H9 (cell line): ENCODE measurements around the gene DNMT3B. TPM values are rescaled to one million over a fixed set of nuclear protein-coding genes. Genes with fewer than 3 reads are reported as not detected.

Experiments used
- DNase-seq: peaks from one replicate; pipeline ENCODE4 v3.0.0-alpha.2; 2017
- H2AFZ ChIP-seq: one replicate; pipeline ENCODE4 v1.6.1; 2013; ENCODE audit warnings: mild to moderate bottlenecking, low read length, control low read depth, moderate library complexity
- H2AK5ac ChIP-seq: 2 replicates; pipeline ENCODE4 v1.6.1; 2013; ENCODE audit warnings: low read length, control low read depth, mixed read lengths; ENCODE audit not compliant: insufficient read length
- H2BK120ac ChIP-seq: one replicate; pipeline ENCODE4 v1.6.1; 2013; ENCODE audit warnings: low read depth, mild to moderate bottlenecking, low read length, control low read depth, inconsistent platforms; ENCODE audit not compliant: poor library complexity, severe bottlenecking
- H2BK12ac ChIP-seq: 2 replicates; pipeline ENCODE4 v1.6.1; 2013; ENCODE audit warnings: low read length, control low read depth, mixed read lengths, low read depth; ENCODE audit not compliant: insufficient read length
- H2BK15ac ChIP-seq: 2 replicates; pipeline ENCODE4 v1.6.1; 2013; ENCODE audit warnings: low read depth, low read length, control low read depth
- H2BK20ac ChIP-seq: one replicate; pipeline ENCODE4 v1.6.1; 2013; ENCODE audit warnings: low read depth, mild to moderate bottlenecking, low read length, control low read depth, inconsistent platforms; ENCODE audit not compliant: poor library complexity, severe bottlenecking
- H2BK5ac ChIP-seq: 2 replicates; pipeline ENCODE4 v1.6.1; 2013; ENCODE audit warnings: low read length, control low read depth, mixed read lengths; ENCODE audit not compliant: insufficient read length
- H3K14ac ChIP-seq: 2 replicates; pipeline ENCODE4 v1.6.1; 2013; ENCODE audit warnings: low read length, control low read depth; ENCODE audit not compliant: insufficient read depth
- H3K18ac ChIP-seq: 2 replicates; pipeline ENCODE4 v1.6.1; 2013; ENCODE audit warnings: low read depth, mild to moderate bottlenecking, mixed read lengths, low read length, control low read depth; ENCODE audit not compliant: insufficient read length
- H3K23ac ChIP-seq: 2 replicates; pipeline ENCODE4 v1.6.1; 2013; ENCODE audit warnings: low read length, control low read depth, mixed read lengths, low read depth; ENCODE audit not compliant: insufficient read length
- H3K23me2 ChIP-seq: 2 replicates; pipeline ENCODE4 v1.6.1; 2013; ENCODE audit warnings: low read depth, mild to moderate bottlenecking, mixed read lengths, low read length, control low read depth; ENCODE audit not compliant: insufficient read length, poor library complexity, severe bottlenecking
- H3K27ac ChIP-seq: 2 replicates; pipeline ENCODE4 v1.5.1; 2013; ENCODE audit warnings: low read length, control low read depth, mixed read lengths, low read depth; ENCODE audit not compliant: insufficient read length
- H3K27me3 ChIP-seq: 2 replicates; pipeline ENCODE4 v1.6.1; 2013; ENCODE audit warnings: low read length, control low read depth, inconsistent platforms; ENCODE audit not compliant: insufficient read depth
- H3K4ac ChIP-seq: 2 replicates; pipeline ENCODE4 v1.6.1; 2013; ENCODE audit warnings: low read depth, mild to moderate bottlenecking, control low read depth, inconsistent platforms, low read length, moderate library complexity
- H3K4me1 ChIP-seq: 2 replicates; pipeline ENCODE4 v1.6.1; 2013; ENCODE audit warnings: low read length, control low read depth, inconsistent platforms; ENCODE audit not compliant: insufficient read depth
- H3K4me2 ChIP-seq: 2 replicates; pipeline ENCODE4 v1.6.1; 2013; ENCODE audit warnings: low read length, control low read depth, mixed read lengths; ENCODE audit not compliant: insufficient read length, insufficient read depth
- H3K56ac ChIP-seq: 2 replicates; pipeline ENCODE4 v1.6.1; 2013; ENCODE audit warnings: low read depth, mild to moderate bottlenecking, mixed read lengths, low read length, control low read depth; ENCODE audit not compliant: insufficient read length
- H3K79me1 ChIP-seq: 2 replicates; pipeline ENCODE4 v1.6.1; 2013; ENCODE audit warnings: low read depth, mild to moderate bottlenecking, moderate library complexity, low read length, control low read depth, inconsistent platforms; ENCODE audit not compliant: insufficient read depth, poor library complexity, severe bottlenecking
- H3K79me2 ChIP-seq: 2 replicates; pipeline ENCODE4 v1.6.1; 2013; ENCODE audit warnings: low read length, control low read depth, inconsistent platforms; ENCODE audit not compliant: insufficient read depth
- H3K9ac ChIP-seq: 2 replicates; pipeline ENCODE4 v1.6.1; 2013; ENCODE audit warnings: low read length, control low read depth, mixed read lengths; ENCODE audit not compliant: insufficient read length; ENCODE audit errors: extremely low read depth
- H3K9me3 ChIP-seq: one replicate; pipeline ENCODE4 v1.6.1; 2013; ENCODE audit warnings: low read depth, low read length, inconsistent platforms; ENCODE audit not compliant: control insufficient read depth
- H3T11ph ChIP-seq: one replicate; pipeline ENCODE4 v1.6.1; 2013; ENCODE audit warnings: mild to moderate bottlenecking, low read length, control low read depth, inconsistent platforms
- H4K20me1 ChIP-seq: one replicate; pipeline ENCODE4 v1.6.1; 2013; ENCODE audit not compliant: control insufficient read depth, insufficient read length, insufficient read depth
- H4K5ac ChIP-seq: 2 replicates; pipeline ENCODE4 v1.6.1; 2013; ENCODE audit warnings: low read depth, mild to moderate bottlenecking, mixed read lengths, low read length, control low read depth; ENCODE audit not compliant: insufficient read length
- H4K8ac ChIP-seq: replicated peaks from 2 replicates; pipeline ENCODE4 v1.6.1; 2013; ENCODE audit warnings: low read length, control low read depth, mixed read lengths, low read depth; ENCODE audit not compliant: insufficient read length
- H4K91ac ChIP-seq: 2 replicates; pipeline ENCODE4 v1.6.1; 2013; ENCODE audit warnings: low read depth, mild to moderate bottlenecking, moderate library complexity, mixed read lengths, low read length, control low read depth; ENCODE audit not compliant: insufficient read length
- H3K27ac Mint-ChIP-seq, 3 experiments: 2 replicates in 2 of 3; 3 replicates in 1 of 3; pipeline ENCODE4 v1.8.0; 2020 to 2021; ENCODE audit warnings: mixed read lengths in 3 of 3, mild to moderate bottlenecking in 1 of 3, moderate library complexity in 1 of 3
- H3K27me3 Mint-ChIP-seq: 2 replicates; pipeline ENCODE4 v1.8.0; 2021; ENCODE audit warnings: low read depth, mild to moderate bottlenecking, moderate library complexity, mixed read lengths
- H3K36me3 Mint-ChIP-seq, 3 experiments: 2 replicates in 2 of 3; 3 replicates in 1 of 3; pipeline ENCODE4 v1.8.0; 2020 to 2021; ENCODE audit warnings: low read depth in 3 of 3, mixed read lengths in 3 of 3; ENCODE audit not compliant: insufficient read depth in 1 of 3
- H3K4me1 Mint-ChIP-seq, 2 experiments: 2 replicates each; pipeline ENCODE4 v1.8.0; 2020; ENCODE audit warnings: mixed read lengths in 2 of 2
- H3K4me3 Mint-ChIP-seq, 2 experiments: 2 replicates in 1 of 2; 3 replicates in 1 of 2; pipeline ENCODE4 v1.8.0; 2020 to 2021; ENCODE audit warnings: mild to moderate bottlenecking in 2 of 2, mixed read lengths in 2 of 2, moderate library complexity in 1 of 2
- H3K9me3 Mint-ChIP-seq, 2 experiments: 2 replicates in 1 of 2; 3 replicates in 1 of 2; pipeline ENCODE4 v1.8.0; 2020; ENCODE audit warnings: mild to moderate bottlenecking in 2 of 2, mixed read lengths in 2 of 2, moderate library complexity in 1 of 2
- total RNA-seq: library from RNA; stranded (reverse); gene quantifications from 2 replicates; pipeline ENCODE4 v1.2.1, GENCODE V29; 2021
- TF ChIP-seq, protein P1 (sequence below): fragments of 200-600 bp; sonication (generic); conservative IDR thresholded peaks from 3 replicates; pipeline ENCODE4 v1.8.0; 2021; ENCODE audit warnings: antibody characterized with exemption, mild to moderate bottlenecking

DNMT3B gene
- total RNA-seq, 1 experiment from 2014 or later = 980 TPM

DNA sequence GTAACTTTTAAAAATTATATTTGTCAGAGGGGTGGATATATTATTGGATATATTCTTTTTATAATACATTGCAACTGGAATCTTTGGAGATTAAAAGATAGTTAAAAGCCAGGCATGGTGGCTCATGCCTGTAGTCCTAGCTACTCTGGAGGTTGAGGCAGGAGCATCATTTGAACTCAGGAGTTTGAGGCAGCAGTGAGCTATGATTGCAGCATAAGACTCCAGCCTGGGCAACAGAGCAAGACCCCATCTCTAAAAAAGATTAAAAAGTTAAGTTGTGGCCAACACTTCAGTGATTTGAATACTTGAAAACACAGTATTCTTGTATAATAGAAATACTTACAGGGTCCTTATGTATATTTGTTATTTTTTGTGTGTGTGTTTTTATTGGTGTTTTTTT is 72.8 kb downstream of the DNMT3B start:
- no peak overlapping the region for H3K18ac ChIP-seq
- H2BK20ac ChIP-seq = no peak overlapping the region
- peaks cover 4% of the 10 kb centered on the region; the same call in 1 of the 2 replicates for H3K79me2 ChIP-seq
- H4K20me1 ChIP-seq = no peaks in the 10 kb centered on the region
- H3K27me3 Mint-ChIP-seq = no peaks in the 10 kb centered on the region
- no peak for DNase-seq
- H3K4ac ChIP-seq = no peak overlapping the region
- no peak overlapping the region for H2BK120ac ChIP-seq
- H2AFZ ChIP-seq = no peak overlapping the region
- H3K9me3 ChIP-seq = no peaks in the 10 kb centered on the region
- H2BK5ac ChIP-seq = no peak overlapping the region
- no peak overlapping the region for H3K56ac ChIP-seq
- no peaks in the 10 kb centered on the region for H3K23me2 ChIP-seq
- peaks cover 38 to 90% (median 78%) of the 10 kb centered on the region in 3 experiments; a peak in 6 of 7 replicates for H3K36me3 Mint-ChIP-seq
- no peak overlapping the region for H3K9ac ChIP-seq
- H3K14ac ChIP-seq = no peak overlapping the region
- no peak overlapping the region for H2BK15ac ChIP-seq
- no peaks in the 10 kb centered on the region for H3K27me3 ChIP-seq
- H3K27ac ChIP-seq = no peak overlapping the region
- H3K27ac Mint-ChIP-seq = no peak overlapping the region
- H3K9me3 Mint-ChIP-seq = no peaks in the 10 kb centered on the region
- peaks cover 4% of the 10 kb centered on the region for H3K79me1 ChIP-seq
- no peak overlapping the region for H3T11ph ChIP-seq
- H3K23ac ChIP-seq = no peak overlapping the region
- no peak overlapping the region for H2AK5ac ChIP-seq
- no peak overlapping the region for H3K4me2 ChIP-seq
- TF ChIP-seq, protein P1, sequence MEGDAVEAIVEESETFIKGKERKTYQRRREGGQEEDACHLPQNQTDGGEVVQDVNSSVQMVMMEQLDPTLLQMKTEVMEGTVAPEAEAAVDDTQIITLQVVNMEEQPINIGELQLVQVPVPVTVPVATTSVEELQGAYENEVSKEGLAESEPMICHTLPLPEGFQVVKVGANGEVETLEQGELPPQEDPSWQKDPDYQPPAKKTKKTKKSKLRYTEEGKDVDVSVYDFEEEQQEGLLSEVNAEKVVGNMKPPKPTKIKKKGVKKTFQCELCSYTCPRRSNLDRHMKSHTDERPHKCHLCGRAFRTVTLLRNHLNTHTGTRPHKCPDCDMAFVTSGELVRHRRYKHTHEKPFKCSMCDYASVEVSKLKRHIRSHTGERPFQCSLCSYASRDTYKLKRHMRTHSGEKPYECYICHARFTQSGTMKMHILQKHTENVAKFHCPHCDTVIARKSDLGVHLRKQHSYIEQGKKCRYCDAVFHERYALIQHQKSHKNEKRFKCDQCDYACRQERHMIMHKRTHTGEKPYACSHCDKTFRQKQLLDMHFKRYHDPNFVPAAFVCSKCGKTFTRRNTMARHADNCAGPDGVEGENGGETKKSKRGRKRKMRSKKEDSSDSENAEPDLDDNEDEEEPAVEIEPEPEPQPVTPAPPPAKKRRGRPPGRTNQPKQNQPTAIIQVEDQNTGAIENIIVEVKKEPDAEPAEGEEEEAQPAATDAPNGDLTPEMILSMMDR = no peak
- H4K91ac ChIP-seq = no peak overlapping the region
- H4K8ac ChIP-seq = no peak overlapping the region
- H3K4me3 Mint-ChIP-seq = no peak overlapping the region
- no peaks in the 10 kb centered on the region for H3K4me1 Mint-ChIP-seq
- no peak overlapping the region for H4K5ac ChIP-seq
- no peaks in the 10 kb centered on the region for H3K4me1 ChIP-seq
- no peak overlapping the region for H2BK12ac ChIP-seq
